Keratinocyte (primary cell): Measurements from ENCODE around the gene CFAP299. TPM values are rescaled to one million over a fixed set of nuclear protein-coding genes. Genes with fewer than 3 reads are reported as not detected.

Experiments
- DNase-seq: peaks from one replicate; pipeline ENCODE4 v3.0.0-alpha.2; 2011; ENCODE audit warnings: low read depth, missing footprints, low spot score
- FAIRE-seq: peaks from 2 replicates; lab custom pipeline; 2011; peaks lifted over from hg19 to GRCh38; lab: Jason Lieb, UNC
- H2AFZ ChIP-seq: 2 replicates; pipeline ENCODE4 v1.6.0; 2012; ENCODE audit warnings: low read length, control low read depth, inconsistent platforms; ENCODE audit not compliant: control insufficient read depth
- H3K27ac ChIP-seq: 2 replicates; pipeline ENCODE4 v1.5.1; 2011; ENCODE audit warnings: low read length; ENCODE audit not compliant: control insufficient read depth, insufficient read depth
- H3K27me3 ChIP-seq: 3 replicates; pipeline ENCODE4 v1.6.0; 2011; ENCODE audit warnings: low read length; ENCODE audit not compliant: control insufficient read depth, insufficient read depth; ENCODE audit errors: extremely low read depth
- H3K36me3 ChIP-seq, 2 experiments: 2 replicates in 1 of 2; 3 replicates in 1 of 2; pipeline ENCODE4 v1.5.1; 2011; ENCODE audit warnings: low read length in 2 of 2, mild to moderate bottlenecking in 1 of 2; ENCODE audit not compliant: control insufficient read depth in 2 of 2, insufficient read depth in 2 of 2; ENCODE audit errors: extremely low read depth in 1 of 2
- H3K4me1 ChIP-seq: 3 replicates; pipeline ENCODE4 v1.5.1; 2011; ENCODE audit warnings: low read length; ENCODE audit not compliant: control insufficient read depth, insufficient read depth; ENCODE audit errors: extremely low read depth
- H3K4me2 ChIP-seq: 3 replicates; pipeline ENCODE4 v1.6.0; 2011; ENCODE audit warnings: low read depth, low read length; ENCODE audit not compliant: control insufficient read depth, insufficient read depth; ENCODE audit errors: extremely low read depth
- H3K4me3 ChIP-seq, 3 experiments: fragments of 200-600 bp in 1 of 3; sonication (generic) in 1 of 3; 2 replicates in 2 of 3; 3 replicates in 1 of 3; pipeline ENCODE4 v1.5.1; 2011 to 2016; ENCODE audit warnings: low read length in 3 of 3, mild to moderate bottlenecking in 3 of 3, control low read depth in 2 of 3, inconsistent platforms in 1 of 3, low read depth in 1 of 3, mixed read lengths in 1 of 3, mixed run types in 1 of 3, moderate library complexity in 1 of 3; ENCODE audit not compliant: control insufficient read depth in 2 of 3, insufficient read depth in 2 of 3; ENCODE audit errors: extremely low read depth in 1 of 3
- H3K79me2 ChIP-seq: 2 replicates; pipeline ENCODE4 v1.6.0; 2012; ENCODE audit warnings: low read length; ENCODE audit not compliant: control insufficient read depth, insufficient read depth
- H3K9ac ChIP-seq: 3 replicates; pipeline ENCODE4 v1.6.0; 2011; ENCODE audit warnings: low read length; ENCODE audit not compliant: control insufficient read depth, insufficient read depth; ENCODE audit errors: extremely low read depth
- H3K9me1 ChIP-seq: 3 replicates; pipeline ENCODE4 v1.6.0; 2011; ENCODE audit warnings: low read length; ENCODE audit not compliant: control insufficient read depth, insufficient read depth; ENCODE audit errors: extremely low read depth
- H3K9me3 ChIP-seq: 2 replicates; pipeline ENCODE4 v1.5.1; 2012; ENCODE audit warnings: low read depth, low read length; ENCODE audit not compliant: control insufficient read depth
- H4K20me1 ChIP-seq: 3 replicates; pipeline ENCODE4 v1.6.0; 2011; ENCODE audit warnings: low read length; ENCODE audit not compliant: control insufficient read depth, insufficient read depth; ENCODE audit errors: extremely low read depth
- EZH2 ChIP-seq: IDR thresholded peaks from one replicate; pipeline ENCODE4 v1.6.1; 2012; ENCODE audit warnings: inconsistent platforms, mild to moderate bottlenecking, low read length, moderate library complexity
- dilution Hi-C: fragments of 300-500 bp; cut with MboI; formaldehyde crosslinking; loops from one replicate; pipeline ENCODE4 v1.7.0; 2020; ENCODE audit warnings: low sequenced_read_pairs; ENCODE audit not compliant: extremely low pct_ligation_motif_present
- polyA plus RNA-seq, 5 experiments: library from polyadenylated mRNA; depleted of rRNA in 3 of 5; stranded (reverse) in 3 of 5; stranded (forward) in 1 of 5; unstranded in 1 of 5; fragments of >200 nt; gene quantifications; 1 replicate in 1 of 5; 2 replicates in 3 of 5; 3 replicates in 1 of 5; pipeline versions ENCODE4 v1.2.1 to v1.2.3, GENCODE V29; 2011 to 2012; ENCODE audit warnings: missing spikeins in 2 of 5, low read depth in 1 of 5, low replicate concordance in 1 of 5
- TF ChIP-seq, protein P1 (sequence below), 3 experiments: IDR thresholded peaks in 1 of 3; conservative IDR thresholded peaks in 1 of 3; optimal IDR thresholded peaks in 1 of 3; 2 replicates in 2 of 3; 3 replicates in 1 of 3; pipeline versions ENCODE3 to v1.5.1; 2011; ENCODE audit warnings: low read length in 3 of 3, mild to moderate bottlenecking in 3 of 3, moderate library complexity in 2 of 3, control low read depth in 1 of 3, inconsistent platforms in 1 of 3; ENCODE audit not compliant: insufficient read depth in 2 of 3; ENCODE audit errors: extremely low read depth in 1 of 3

Gene CFAP299
- polyA plus RNA-seq, 1 donor (not counting 4 experiments of a cell fraction or from before 2014, with no cell fraction given) = 0.14 TPM

DNA sequence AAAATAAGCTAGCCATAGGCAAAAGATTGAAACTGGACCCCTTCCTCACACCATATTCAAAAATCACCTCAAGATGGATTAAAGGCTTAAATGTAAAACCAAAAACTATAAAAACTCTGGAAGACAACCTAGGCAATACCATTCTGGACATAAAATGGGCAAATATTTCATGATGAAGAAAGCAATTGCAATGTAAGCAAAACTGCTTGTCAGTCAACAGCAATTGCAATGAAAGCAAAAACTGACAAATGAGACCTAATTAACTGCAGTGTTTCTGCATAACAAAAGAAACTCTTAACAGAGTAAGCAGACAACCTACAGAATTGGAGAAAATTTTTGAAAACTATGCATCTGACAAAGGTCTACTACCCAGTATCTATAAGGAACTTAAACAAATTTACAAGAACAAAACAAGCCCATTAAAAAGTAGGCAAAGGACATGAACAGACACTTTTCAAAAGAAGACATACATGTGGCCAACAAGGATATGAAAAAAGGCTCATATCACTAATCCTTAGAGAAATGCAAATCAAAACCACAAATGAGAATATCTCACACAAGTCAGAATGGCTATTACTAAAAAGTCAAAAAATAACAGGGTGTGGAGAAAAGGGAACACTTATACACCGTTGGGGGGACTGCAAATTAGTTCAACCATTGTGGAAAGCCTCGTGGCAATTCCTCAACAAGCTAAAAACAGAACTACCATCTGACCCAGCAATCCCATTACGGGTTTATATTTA is 46.7 kb downstream of the CFAP299 start:
- no peaks in the 10 kb centered on the region for H3K79me2 ChIP-seq
- H3K9me1 ChIP-seq = no peaks in the 10 kb centered on the region
- no peak overlapping the region for H3K27ac ChIP-seq
- no peak overlapping the region for H3K4me2 ChIP-seq
- no peaks in the 10 kb centered on the region for H4K20me1 ChIP-seq
- no peaks in the 10 kb centered on the region for H3K36me3 ChIP-seq
- dilution Hi-C loops = no loop called here
- H3K9ac ChIP-seq = no peak overlapping the region
- H3K27me3 ChIP-seq = no peaks in the 10 kb centered on the region
- FAIRE-seq (no peak), DNase-seq (no peak)
- H3K9me3 ChIP-seq = no peaks in the 10 kb centered on the region
- TF ChIP-seq EZH2 = no peak
- TF ChIP-seq, protein P1, sequence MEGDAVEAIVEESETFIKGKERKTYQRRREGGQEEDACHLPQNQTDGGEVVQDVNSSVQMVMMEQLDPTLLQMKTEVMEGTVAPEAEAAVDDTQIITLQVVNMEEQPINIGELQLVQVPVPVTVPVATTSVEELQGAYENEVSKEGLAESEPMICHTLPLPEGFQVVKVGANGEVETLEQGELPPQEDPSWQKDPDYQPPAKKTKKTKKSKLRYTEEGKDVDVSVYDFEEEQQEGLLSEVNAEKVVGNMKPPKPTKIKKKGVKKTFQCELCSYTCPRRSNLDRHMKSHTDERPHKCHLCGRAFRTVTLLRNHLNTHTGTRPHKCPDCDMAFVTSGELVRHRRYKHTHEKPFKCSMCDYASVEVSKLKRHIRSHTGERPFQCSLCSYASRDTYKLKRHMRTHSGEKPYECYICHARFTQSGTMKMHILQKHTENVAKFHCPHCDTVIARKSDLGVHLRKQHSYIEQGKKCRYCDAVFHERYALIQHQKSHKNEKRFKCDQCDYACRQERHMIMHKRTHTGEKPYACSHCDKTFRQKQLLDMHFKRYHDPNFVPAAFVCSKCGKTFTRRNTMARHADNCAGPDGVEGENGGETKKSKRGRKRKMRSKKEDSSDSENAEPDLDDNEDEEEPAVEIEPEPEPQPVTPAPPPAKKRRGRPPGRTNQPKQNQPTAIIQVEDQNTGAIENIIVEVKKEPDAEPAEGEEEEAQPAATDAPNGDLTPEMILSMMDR (optimal IDR thresholded peaks at IDR 0.05 in 1 of 3, IDR thresholded peaks at IDR 0.05 in 1 of 3, conservative IDR thresholded peaks at IDR 0.05 in 1 of 3; ENCODE audit: extremely low read depth in 1 of 3, insufficient read depth in 2 of 3, low read length in 3 of 3) = no peak
- H2AFZ ChIP-seq = no peak overlapping the region
- H3K4me1 ChIP-seq = no peaks in the 10 kb centered on the region
- no peak overlapping the region for H3K4me3 ChIP-seq

DNA sequence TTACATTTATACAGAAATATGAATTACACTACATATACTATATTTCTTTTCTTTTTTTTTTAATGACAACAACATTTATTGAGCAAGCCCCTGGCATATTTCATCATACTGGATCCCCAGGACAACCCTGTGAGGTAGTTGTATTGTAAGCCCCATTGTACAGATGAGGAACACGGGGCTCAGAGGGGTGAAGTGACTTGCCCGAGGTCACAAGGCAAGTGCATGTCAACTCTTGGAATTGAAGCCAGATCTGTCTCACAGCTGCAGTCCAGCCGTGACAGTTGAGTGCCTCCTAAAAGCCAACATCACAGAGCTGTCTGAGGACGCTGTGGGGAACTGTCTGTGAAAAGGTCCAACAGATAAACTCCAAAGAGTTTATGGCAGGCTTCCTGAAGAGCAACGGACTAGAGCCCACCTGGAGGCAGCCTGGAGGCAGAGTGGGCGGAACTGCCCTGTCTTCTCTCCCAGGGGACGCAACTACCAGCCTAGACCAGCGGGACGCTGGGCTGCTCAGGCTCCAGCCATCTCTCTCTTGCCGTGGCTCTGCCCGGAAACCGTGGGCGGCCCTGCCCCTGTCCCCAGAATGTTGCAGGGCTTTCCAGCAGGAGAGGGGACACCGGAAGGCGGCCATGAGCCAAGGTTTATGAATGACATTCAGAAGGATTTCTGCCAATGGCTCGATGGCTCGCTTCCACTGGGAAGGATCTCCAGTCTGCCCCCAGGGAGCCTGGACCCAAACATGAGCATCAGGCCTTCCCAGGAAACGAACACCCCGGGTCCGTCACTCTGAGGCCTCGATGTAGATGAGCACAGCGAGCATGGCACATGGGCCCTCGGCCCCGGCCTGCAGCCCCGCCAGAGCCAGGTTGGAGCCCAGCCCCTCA is 50.1 kb downstream of the CFAP299 start:
- Histone ChIP-seq H3K9me1 (no peaks in the 10 kb centered on the region), H3K9me3 (no peaks in the 10 kb centered on the region), H3K36me3 (no peaks in the 10 kb centered on the region), H3K79me2 (no peaks in the 10 kb centered on the region), H3K4me1 (no peaks in the 10 kb centered on the region), H3K27me3 (no peaks in the 10 kb centered on the region), H4K20me1 (no peaks in the 10 kb centered on the region), H3K9ac (no peak overlapping the region), H3K4me3 (no peak overlapping the region), H2AFZ (no peak overlapping the region), H3K27ac (no peak overlapping the region), H3K4me2 (no peak overlapping the region)
- DNase-seq (no peak), FAIRE-seq (no peak)
- dilution Hi-C loops = no loop called here
- TF ChIP-seq, protein P1 (optimal IDR thresholded peaks at IDR 0.05 in 1 of 3, IDR thresholded peaks at IDR 0.05 in 1 of 3, conservative IDR thresholded peaks at IDR 0.05 in 1 of 3; ENCODE audit: extremely low read depth in 1 of 3, insufficient read depth in 2 of 3, low read length in 3 of 3) = no peak
- no peak for TF ChIP-seq EZH2
